GM19372 (cell line): ENCODE data around the gene FAM50A.

Experiments used
- ATAC-seq: cut with Tn5 transposase; IDR thresholded peaks from one replicate; pipeline ENCODE4 v1.9.1; 2021; ENCODE audit warnings: mild to moderate bottlenecking, low read depth, moderate library complexity; ENCODE audit not compliant: unreplicated experiment

The FAM50A gene

DNA sequence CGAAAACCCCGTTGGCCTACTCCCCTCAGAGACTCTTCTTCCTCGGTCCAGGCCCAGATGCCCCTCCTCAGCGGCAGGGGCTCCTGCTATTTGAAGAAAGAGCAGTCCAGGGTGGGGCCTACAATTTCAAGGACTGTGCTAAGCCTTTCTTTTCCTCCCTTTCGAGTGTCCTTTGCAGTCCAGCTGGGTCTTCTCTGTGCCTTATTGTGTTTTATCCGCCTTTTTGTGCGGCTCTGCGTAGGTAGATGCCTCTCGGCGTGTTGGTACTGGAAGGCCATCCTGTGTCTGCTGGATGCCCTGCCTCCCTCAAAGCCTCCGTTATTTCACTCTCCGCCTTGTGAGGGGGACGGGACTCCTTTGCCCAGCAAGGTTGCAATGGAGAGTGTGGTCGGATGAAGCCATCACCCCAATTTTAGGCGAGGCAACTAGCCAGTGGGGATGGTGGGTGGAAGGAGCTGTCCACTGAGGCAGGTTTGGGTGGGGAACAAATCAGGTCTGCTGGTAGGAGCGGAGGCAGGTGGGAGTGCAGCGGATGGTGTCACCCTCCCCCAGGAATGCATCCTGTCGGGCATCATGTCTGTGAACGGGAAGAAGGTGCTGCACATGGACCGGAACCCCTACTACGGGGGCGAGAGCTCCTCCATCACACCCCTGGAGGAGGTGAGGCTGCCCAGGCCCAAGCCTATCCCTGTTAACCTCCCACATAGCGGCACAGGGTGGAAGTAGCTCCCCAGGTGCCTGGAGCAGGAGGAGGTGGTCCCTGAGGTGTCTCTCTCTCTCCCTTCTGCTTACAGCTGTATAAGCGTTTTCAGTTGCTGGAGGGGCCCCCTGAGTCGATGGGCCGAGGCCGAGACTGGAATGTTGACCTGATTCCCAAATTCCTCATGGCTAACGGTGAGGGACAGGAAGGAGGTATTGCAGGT lies 5.7 kb upstream of the FAM50A start:
- ATAC-seq = no peak

DNA sequence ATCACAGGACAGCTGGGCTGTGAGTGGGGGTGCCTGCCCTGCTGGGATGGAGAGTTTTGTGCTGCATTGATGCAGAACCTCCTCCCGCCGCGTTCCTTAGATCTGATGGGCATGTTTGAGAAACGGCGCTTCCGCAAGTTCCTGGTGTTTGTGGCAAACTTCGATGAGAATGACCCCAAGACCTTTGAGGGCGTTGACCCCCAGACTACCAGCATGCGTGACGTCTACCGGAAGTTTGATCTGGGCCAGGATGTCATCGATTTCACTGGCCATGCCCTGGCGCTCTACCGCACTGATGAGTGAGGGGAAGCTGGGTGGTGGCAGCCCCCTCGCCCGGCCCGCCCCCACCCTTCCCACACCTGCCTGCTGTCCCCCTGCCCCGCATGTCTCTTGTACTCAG lies 4.1 kb upstream of the FAM50A start:
- no peak for ATAC-seq

GRCh38 chrX:154440623-154441357 lies 3.2 kb upstream of the FAM50A start:
- ATAC-seq = no peak

- no peak for ATAC-seq
These were observed 2.4 kb upstream of the FAM50A start for GRCh38 chrX:154441564-154441963.

GRCh38 chrX:154441984-154442707 lies 1.8 kb upstream of the FAM50A start:
- no peak for ATAC-seq

DNA sequence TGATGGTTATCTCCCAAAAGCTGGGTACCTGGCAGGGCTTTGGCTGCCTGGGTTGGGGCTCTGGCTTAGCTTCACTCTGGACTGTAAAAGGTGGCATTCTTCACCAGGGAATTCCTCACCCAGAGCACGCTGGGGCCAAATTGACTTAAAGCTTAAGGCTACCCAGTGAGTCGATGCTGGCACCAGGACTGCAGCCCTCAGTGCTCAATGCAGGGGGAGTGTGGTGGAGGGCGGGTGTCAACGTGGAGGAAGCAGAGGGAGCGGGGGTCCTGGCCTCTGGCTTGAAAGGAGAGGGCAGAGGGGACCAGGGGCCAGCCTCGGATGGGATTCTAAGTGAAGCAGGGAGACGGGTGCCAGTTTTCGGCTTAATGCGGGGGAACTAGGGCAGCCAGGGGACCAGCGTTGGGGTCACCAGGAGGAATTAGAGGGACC lies 446 bp upstream of the FAM50A start:
- ATAC-seq = no peak

DNA sequence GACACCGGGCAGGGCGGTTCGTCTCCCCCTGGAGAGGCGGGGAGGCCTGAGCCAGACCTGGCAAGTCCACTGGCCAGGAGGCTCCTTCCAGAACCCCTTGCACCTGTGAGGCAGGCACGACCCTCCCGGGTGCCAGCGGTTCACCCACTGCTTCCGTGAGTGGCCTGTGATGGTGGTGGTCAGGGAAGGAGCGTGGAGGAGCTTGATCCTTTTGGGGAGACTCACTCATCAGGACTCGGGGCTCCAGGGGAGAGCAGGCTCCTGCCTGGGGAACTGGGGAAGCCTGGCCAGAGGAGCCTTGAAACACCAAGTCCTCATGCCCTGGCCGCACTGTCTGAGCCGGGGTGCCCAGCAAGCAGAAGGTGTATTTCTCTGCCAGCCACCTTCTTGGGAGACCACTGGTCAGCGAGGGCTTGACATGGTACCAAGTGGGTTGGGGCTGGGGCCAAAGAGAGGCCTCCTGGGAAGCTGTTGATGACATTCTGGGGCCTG lies 860 bp downstream of the FAM50A start:
- peak; percentile 11 for ATAC-seq

DNA sequence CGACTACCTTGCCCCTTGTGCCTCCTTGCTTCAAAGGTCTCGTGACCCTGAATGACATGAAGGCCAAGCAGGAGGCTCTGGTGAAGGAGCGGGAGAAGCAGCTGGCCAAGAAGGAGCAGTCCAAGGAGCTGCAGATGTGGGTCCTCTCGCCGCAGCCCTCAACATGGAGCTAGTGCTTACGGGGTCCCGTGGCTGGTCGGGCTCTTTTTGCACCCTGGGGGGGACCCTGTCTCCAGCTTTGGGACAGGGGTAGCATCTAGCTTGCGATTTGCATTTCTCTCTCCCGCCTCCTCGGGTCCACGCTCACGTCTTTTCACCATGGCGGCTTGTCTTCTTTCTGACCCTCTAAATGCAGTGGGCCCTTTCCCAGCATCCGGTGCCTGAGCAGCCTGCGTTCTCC lies 1.8 kb downstream of the FAM50A start:
- no peak for ATAC-seq

DNA sequence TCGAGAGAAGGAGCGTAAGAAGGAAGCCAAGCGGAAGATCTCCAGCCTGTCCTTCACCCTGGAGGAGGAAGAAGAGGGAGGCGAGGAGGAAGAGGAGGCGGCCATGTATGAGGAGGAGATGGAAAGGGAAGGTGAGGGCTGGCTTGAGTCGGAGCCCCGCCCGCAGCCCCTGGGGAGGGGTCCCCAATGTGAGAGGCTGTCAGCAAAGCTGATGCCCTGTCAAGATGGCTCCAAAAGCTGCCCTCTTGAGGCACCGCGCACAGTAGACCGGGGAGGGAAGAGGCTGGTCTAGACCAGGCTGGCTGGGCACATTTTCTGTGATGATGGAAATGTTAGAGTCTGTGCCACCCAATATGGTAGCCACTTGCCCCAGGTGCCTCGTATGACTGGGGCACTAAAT lies 2.5 kb downstream of the FAM50A start:
- ATAC-seq = no peak

DNA sequence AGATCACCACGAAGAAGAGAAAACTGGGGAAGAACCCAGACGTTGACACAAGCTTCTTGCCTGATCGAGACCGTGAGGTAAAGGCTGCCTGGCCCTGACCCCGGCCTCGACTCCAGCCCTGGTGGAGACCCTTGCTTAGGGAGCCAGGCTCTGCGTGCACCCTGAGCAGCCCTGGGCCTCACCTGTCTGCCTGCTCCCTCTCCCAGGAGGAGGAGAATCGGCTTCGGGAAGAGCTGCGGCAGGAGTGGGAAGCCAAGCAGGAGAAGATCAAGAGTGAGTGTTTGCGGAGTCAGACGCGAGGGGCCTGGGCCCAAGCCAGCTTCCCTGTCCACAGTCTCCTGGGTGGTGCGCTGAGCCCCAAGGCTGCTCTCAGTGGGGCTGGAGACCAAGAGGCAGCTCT lies 4.5 kb downstream of the FAM50A start:
- no peak for ATAC-seq

GRCh38 chrX:154449618-154450017 lies 5.7 kb downstream of the FAM50A start:
- no peak for ATAC-seq

DNA sequence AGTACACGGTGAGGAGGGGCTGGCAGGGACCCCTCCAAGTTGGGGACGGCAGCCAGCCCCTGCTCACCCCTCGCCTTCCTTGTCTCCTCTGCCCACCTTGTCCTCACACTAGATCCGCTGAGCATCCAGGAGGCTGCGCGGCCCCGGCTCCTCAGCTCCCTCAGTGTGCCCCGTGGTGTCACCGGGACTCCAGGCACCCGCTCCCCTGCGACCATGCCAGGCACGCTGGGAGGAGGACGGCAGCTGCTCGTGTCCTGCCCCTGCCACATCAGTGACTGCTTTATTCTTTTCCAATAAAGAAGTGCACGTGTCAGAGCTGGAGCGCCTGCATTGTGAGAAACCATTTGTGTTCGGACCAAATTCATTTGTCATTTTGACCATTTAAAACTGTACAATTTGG lies 6.4 kb downstream of the FAM50A start:
- ATAC-seq = no peak

DNA sequence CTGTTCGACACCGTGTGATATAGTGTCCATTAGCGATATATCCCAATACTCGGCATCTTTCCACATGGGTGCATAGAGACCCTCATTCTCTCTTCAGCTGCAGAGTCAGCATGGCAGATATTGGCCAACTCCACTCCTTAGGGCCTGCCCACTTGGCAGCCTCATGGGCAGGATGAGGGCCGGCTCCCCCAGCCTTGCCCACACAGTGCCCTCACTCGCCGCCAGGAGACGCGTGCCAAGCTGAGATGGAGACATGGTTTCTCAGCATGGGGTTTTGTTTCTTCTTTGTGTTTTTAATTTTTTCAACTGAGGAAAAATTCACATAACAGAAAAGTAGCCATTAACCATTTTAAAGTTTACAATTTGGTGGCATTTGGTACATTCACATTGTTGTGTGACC lies 8.9 kb downstream of the FAM50A start:
- ATAC-seq = no peak

DNA sequence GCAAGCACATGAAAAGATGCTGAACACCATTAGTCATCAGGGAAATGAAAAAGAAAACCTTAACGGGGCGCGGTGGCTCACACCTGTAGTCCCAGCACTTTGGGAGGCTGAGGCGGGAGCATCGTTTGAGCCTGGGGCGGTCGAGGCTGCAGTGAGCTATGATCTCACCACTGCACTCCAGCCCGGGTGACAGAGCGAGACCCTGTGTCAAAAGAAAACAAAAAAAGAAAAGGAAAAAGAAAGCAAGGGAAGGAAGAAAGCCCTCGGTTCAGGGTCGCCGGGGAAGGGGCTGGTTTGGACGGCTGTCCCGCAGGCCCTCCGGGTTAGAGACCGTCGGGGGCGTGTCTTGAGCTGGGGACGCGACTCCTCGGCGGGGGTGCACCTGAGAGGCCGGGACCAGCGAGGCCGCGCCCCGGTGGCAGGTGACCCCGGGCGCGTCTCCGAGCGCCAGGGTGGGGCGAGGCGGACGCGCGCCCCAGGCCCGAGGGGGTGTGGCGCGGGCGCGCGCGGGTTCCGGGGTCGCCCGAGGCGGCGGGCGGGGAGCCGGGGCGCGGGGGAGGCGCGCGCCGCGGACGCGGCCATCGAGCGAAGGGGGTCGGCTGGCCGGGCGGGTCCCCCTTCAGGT lies 13.7 kb downstream of the FAM50A start:
- ATAC-seq = peak; percentile 64

DNA sequence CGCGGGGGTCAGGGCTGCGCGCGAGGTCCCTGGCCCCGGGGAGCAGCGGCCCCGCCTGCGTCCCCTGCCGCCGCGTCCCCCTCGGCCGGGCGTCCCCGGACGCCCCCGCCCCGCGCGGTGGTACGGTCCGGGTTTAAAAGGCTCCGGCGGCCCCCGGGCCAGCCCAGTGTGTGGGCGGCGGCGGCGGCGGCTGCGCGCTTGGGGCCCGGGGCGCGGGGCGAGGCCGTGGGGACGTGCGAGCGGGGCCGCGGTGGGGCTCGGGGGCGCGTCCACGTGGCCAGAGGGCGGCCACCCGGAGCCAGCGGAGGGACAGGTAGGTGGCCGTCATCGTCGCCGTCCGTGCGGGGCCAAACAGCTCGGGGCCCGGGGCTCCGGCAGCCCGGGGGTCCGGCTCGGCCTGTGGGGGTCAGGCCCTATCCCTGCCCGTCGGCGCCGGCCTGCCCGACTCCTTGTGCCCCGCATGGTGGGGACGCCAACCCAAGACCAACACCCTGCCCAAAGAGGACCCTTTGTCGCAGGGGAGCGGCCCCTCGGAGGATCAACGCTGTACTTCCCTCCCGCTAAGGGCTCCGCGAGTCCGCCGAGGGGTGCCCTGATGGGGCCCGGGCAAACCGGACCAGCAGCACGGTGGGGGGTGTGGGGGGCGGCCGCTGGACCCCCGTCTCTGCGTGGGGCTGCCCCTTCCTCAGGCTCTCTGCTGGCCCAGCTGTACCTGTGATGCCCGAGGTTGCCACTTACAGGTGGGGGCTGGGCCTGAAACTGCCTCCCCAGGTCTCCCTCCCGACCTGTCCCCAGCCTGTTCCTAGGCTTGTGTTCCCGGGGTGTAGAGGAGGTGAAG lies 14.4 kb downstream of the FAM50A start, which contains the start of gene PLXNA3:
Gene PLXNA3, plus strand, starts transcription at position 166 of the 838 bp plus-strand sequence. CDS start 1,903 bp downstream, outside the sequence.
- peak; percentile 66 for ATAC-seq

DNA sequence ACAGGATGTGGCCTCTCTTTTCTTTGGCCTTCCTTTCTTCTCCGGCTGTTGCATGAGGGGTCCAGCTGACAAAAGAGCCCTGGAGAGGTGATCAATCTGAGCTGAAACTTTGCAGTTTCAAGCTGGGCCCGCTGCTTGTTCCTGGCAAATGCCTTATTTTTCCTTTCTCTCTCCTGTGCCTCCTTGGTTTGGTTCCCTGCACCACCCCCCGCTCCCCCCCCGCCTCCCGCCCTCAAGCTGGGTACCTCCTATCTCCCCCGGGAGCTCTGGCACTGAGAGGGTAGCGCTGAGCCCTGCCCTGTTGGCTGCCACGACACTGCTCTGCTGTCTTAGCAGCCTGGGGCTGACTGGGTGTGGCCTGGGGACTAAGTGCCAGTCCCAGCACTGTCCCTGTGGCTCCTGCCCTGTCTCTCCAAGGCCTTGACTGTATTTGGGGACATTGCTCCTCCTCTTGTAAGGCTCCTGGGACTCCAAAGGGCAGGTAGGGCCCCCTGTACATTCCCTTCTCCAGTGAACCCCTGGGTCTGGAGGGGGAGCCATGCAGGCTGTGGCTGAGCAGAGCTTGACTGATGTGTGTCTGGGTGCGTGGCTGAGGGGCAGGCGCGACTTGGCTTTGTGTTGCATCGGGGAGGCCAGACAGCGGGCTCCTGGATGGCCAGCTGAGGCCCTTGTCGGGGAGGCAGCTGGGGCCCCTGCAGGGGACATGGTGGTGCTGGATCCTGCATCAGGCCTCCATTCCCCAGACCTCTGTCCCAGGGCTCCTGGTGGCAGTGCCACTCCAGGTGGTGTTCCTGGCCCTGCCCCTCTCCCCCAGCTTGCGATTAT lies 15.2 kb downstream of the FAM50A start:
- no peak for ATAC-seq

- ATAC-seq = no peak
These were observed 15.9 kb downstream of the FAM50A start for GRCh38 chrX:154459832-154460231.

- no peak for ATAC-seq
These were observed 16.4 kb downstream of the FAM50A start for GRCh38 chrX:154460326-154460725.

- ATAC-seq = no peak
These were observed 18.5 kb downstream of the FAM50A start for GRCh38 chrX:154462396-154462795.
